ENCODE data around the gene GPC5. TPM values are rescaled to one million over a fixed set of nuclear protein-coding genes. Genes with fewer than 3 reads are reported as not detected.

Gene GPC5
- total and polyA plus RNA-seq, 2 of the 8 experiments (the other 6 are each of a cell fraction or from before 2014, with no cell fraction given), result 0.20 to 0.39 TPM

DNA sequence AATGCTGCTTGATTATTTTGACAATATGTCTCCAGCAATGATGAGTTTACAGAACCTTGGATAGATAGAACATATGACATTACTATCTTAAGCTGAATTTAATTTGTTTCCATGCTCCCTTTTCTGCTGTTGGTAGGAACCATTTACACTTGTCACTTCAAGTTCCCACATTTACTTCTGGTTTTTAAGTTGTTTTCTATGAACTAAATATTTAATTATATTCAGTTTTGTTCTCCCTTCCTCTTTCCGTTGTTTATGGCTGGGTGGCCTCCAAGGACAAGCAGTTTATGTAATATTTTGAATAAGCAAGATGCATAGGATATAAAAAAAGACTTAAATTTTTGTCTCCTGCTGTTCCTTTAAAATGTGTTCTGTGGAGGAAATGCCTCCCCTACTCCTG, 860.6 kb downstream of the GPC5 start:
- no peak for FAIRE-seq
- Histone ChIP-seq H3K23me2 (ENCODE audit: low read depth, low read length) (no peaks in the 10 kb centered on the region), H2BK12ac (ENCODE audit: low read depth, low read length) (no peak overlapping the region), H4K91ac (replicated peaks; ENCODE audit: insufficient read length, low read length) (no peak overlapping the region), H3K27ac (ENCODE audit: low read depth, low read length) (no peak overlapping the region), H2BK15ac (ENCODE audit: low read length) (no peak overlapping the region), H2BK5ac (ENCODE audit: low read depth, low read length) (no peak overlapping the region), H3K9ac (replicated peaks in 1 of 4; ENCODE audit: extremely low read depth in 1 of 4, low read depth in 3 of 4, low read length in 3 of 4) (no peak overlapping the region), H3K9me3 (ENCODE audit: insufficient read depth in 2 of 2, low read depth in 1 of 2, low read length in 1 of 2) (no peaks in the 10 kb centered on the region), H4K8ac (ENCODE audit: extremely low read depth, insufficient read depth, low read length) (no peak overlapping the region), H3K79me2 (ENCODE audit: control insufficient read depth in 1 of 2, insufficient read depth in 2 of 2, low read length in 2 of 2) (no peaks in the 10 kb centered on the region), H4K20me1 (replicated peaks in 1 of 2; ENCODE audit: control insufficient read depth in 1 of 2, insufficient read depth in 2 of 2, low read length in 2 of 2) (no peaks in the 10 kb centered on the region), H3K18ac (ENCODE audit: extremely low read depth, low read length) (no peak overlapping the region), H3K4me2 (ENCODE audit: insufficient read depth in 1 of 2, low read depth in 2 of 2, low read length in 2 of 2) (no peak overlapping the region), H2BK120ac (replicated peaks; ENCODE audit: low read depth, low read length) (no peak overlapping the region), H3K4ac (replicated peaks; ENCODE audit: insufficient read length, low read depth, low read length) (no peak overlapping the region), H2BK20ac (ENCODE audit: low read length) (no peak overlapping the region), H3K36me3 (ENCODE audit: control insufficient read depth in 2 of 4, insufficient read depth in 4 of 4, low read length in 3 of 4) (no peaks in the 10 kb centered on the region), H3K4me1 (replicated peaks in 1 of 4; ENCODE audit: control insufficient read depth in 3 of 4, insufficient read depth in 4 of 4, low read length in 3 of 4) (no peaks in the 10 kb centered on the region), H3K4me3 (ENCODE audit: extremely low read depth in 1 of 4, insufficient read depth in 2 of 4, low read depth in 3 of 4, low read length in 4 of 4) (no peak overlapping the region), H2AFZ (ENCODE audit: low read length) (no peak overlapping the region), H3K23ac (ENCODE audit: insufficient read length) (no peak overlapping the region), H3K27me3 (replicated peaks in 1 of 4; ENCODE audit: control insufficient read depth in 3 of 4, extremely low read depth in 1 of 4, insufficient read depth in 3 of 4, low read length in 3 of 4) (no peaks in the 10 kb centered on the region), H3K14ac (ENCODE audit: insufficient read length) (no peak overlapping the region), H3K79me1 (ENCODE audit: low read depth, low read length) (no peaks in the 10 kb centered on the region), H3K56ac (replicated peaks; ENCODE audit: insufficient read length, low read depth, low read length) (no peak overlapping the region), H4K5ac (ENCODE audit: insufficient read length, low read depth, low read length) (no peak overlapping the region), H2AK5ac (ENCODE audit: low read depth, low read length) (no peak overlapping the region)
- ChIA-PET CTCF (ENCODE audit: partially characterized antibody) (no interaction called here), POLR2A (ENCODE audit: partially characterized antibody) (no interaction called here)
- WGBS, 2 experiments (ENCODE audit: extremely low coverage in 1 of 2, insufficient coverage in 1 of 2, insufficient read length in 1 of 2, insufficient replicate concordance in 2 of 2, low coverage in 1 of 2, low lambda C conversion rate in 2 of 2, missing lambda C conversion rate in 1 of 2), result 100% methylated on average over 1 of the region's 1 CpG; no CpG with 5 or more reads in 1 of the 2 experiments
- DNase-seq (ENCODE audit: low read depth in 1 of 2, low spot score in 2 of 2), result no peak
- TF ChIP-seq ATF3 (IDR thresholded peaks at IDR 0.05; ENCODE audit: insufficient read depth, low read depth, low read length) (no peak), CHD2 (IDR thresholded peaks at IDR 0.05; ENCODE audit: low read length) (no peak), SIRT6 (IDR thresholded peaks at IDR 0.05; ENCODE audit: low read length) (no peak), ZNF274 (IDR thresholded peaks at IDR 0.05; ENCODE audit: borderline replicate concordance, extremely low read depth, low read length) (no peak), GABPA (IDR thresholded peaks at IDR 0.05; ENCODE audit: borderline replicate concordance, insufficient read depth, low read length) (no peak), RBBP5 (IDR thresholded peaks at IDR 0.05; ENCODE audit: borderline replicate concordance, low read depth, low read length) (no peak), JUN (IDR thresholded peaks at IDR 0.05; ENCODE audit: low read depth, low read length) (no peak), POLR2A (IDR thresholded peaks at IDR 0.05; ENCODE audit: control extremely low read depth in 1 of 2, low read depth in 2 of 2, low read length in 2 of 2) (no peak), CEBPB (IDR thresholded peaks at IDR 0.05; ENCODE audit: low read depth, low read length) (no peak), HDAC2 (IDR thresholded peaks at IDR 0.05; ENCODE audit: borderline replicate concordance in 1 of 2, low read depth in 2 of 2, low read length in 2 of 2) (no peak)
- TF ChIP-seq, protein P1, sequence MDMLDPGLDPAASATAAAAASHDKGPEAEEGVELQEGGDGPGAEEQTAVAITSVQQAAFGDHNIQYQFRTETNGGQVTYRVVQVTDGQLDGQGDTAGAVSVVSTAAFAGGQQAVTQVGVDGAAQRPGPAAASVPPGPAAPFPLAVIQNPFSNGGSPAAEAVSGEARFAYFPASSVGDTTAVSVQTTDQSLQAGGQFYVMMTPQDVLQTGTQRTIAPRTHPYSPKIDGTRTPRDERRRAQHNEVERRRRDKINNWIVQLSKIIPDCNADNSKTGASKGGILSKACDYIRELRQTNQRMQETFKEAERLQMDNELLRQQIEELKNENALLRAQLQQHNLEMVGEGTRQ (IDR thresholded peaks at IDR 0.05; ENCODE audit: low read length), result no peak

Data from H1 (cell line).